Measurements from ENCODE around the gene PTPN9. TPM values are rescaled to one million over a fixed set of nuclear protein-coding genes. Genes with fewer than 3 reads are reported as not detected.
A peak's percentile ranks its signal among the peaks of the same experiment; 100 is the strongest.

Gene PTPN9
- total RNA-seq, 1 experiment from 2014 or later = 42.2 TPM

GRCh38 chr15:75455424-75455981, 123.6 kb downstream of the PTPN9 start:
- H3K23me2 ChIP-seq (ENCODE audit: insufficient read length, low read depth, low read length, poor library complexity, severe bottlenecking) = peaks cover 20% of the 10 kb centered on the region
- no peak overlapping the region for H3K23ac ChIP-seq (ENCODE audit: insufficient read length, low read depth, low read length)
- H3T11ph ChIP-seq (ENCODE audit: low read length) = no peak overlapping the region
- H3K4me2 ChIP-seq (ENCODE audit: insufficient read depth, insufficient read length, low read length) = peak overlapping the region; percentile 79
- no peaks in the 10 kb centered on the region for H4K20me1 ChIP-seq (ENCODE audit: control insufficient read depth, insufficient read depth, insufficient read length)
- H4K91ac ChIP-seq (ENCODE audit: insufficient read length, low read depth, low read length) = no peak overlapping the region
- no peaks in the 10 kb centered on the region; a peak in 1 of 5 replicates for H3K9me3 Mint-ChIP-seq
- H3K27ac ChIP-seq (ENCODE audit: insufficient read length, low read depth, low read length) = no peak overlapping the region
- H4K8ac ChIP-seq (replicated peaks; ENCODE audit: insufficient read length, low read depth, low read length) = no peak overlapping the region
- no peak for TF ChIP-seq CTCF (conservative IDR thresholded peaks at IDR 0.05)
- H3K56ac ChIP-seq (ENCODE audit: insufficient read length, low read depth, low read length) = no peak overlapping the region
- H3K4me1 ChIP-seq (ENCODE audit: insufficient read depth, low read length) = no peaks in the 10 kb centered on the region
- H2BK120ac ChIP-seq (ENCODE audit: low read depth, low read length, poor library complexity, severe bottlenecking) = no peak overlapping the region
- peak overlapping the region; percentile 68 to 87 (median 70); a peak in 6 of 7 replicates for H3K27ac Mint-ChIP-seq
- H3K9ac ChIP-seq (ENCODE audit: extremely low read depth, insufficient read length, low read length) = peak overlapping the region; percentile 72
- no peak overlapping the region for H3K4ac ChIP-seq (ENCODE audit: low read depth, low read length)
- peak; percentile 85 for DNase-seq
- H2BK5ac ChIP-seq (ENCODE audit: insufficient read length, low read length) = no peak overlapping the region
- H3K36me3 Mint-ChIP-seq (ENCODE audit: insufficient read depth in 1 of 3, low read depth in 3 of 3) = no peaks in the 10 kb centered on the region
- H3K18ac ChIP-seq (ENCODE audit: insufficient read length, low read depth, low read length) = peak overlapping the region; percentile 52
- H3K79me2 ChIP-seq (ENCODE audit: insufficient read depth, low read length) = no peaks in the 10 kb centered on the region; the same call in 1 of the 2 replicates
- no peaks in the 10 kb centered on the region for H3K27me3 ChIP-seq (ENCODE audit: insufficient read depth, low read length)
- peaks cover under 1% of the 10 kb centered on the region; the same call in 1 of the 2 replicates for H3K27me3 Mint-ChIP-seq (ENCODE audit: low read depth)
- peak overlapping the region; percentile 58 for H3K14ac ChIP-seq (ENCODE audit: insufficient read depth, low read length)
- no peak overlapping the region for H2BK20ac ChIP-seq (ENCODE audit: low read depth, low read length, poor library complexity, severe bottlenecking)
- peak overlapping the region; percentile 78 to 89 for H3K4me3 Mint-ChIP-seq
- H4K5ac ChIP-seq (ENCODE audit: insufficient read length, low read depth, low read length) = no peak overlapping the region
- no peak overlapping the region for H2AFZ ChIP-seq (ENCODE audit: low read length)
- no peaks in the 10 kb centered on the region for H3K79me1 ChIP-seq (ENCODE audit: insufficient read depth, low read depth, low read length, poor library complexity, severe bottlenecking)
- H2BK12ac ChIP-seq (ENCODE audit: insufficient read length, low read depth, low read length) = no peak overlapping the region
- no peak overlapping the region for H2BK15ac ChIP-seq (ENCODE audit: low read depth, low read length)
- no peaks in the 10 kb centered on the region for H3K9me3 ChIP-seq (ENCODE audit: control insufficient read depth, low read depth, low read length)
- WGBS (ENCODE audit: extremely low coverage, insufficient read length, low lambda C conversion rate) = no CpG with 5 or more reads among the region's 48 CpGs
- peaks cover 14 to 20% of the 10 kb centered on the region in 2 experiments for H3K4me1 Mint-ChIP-seq
- H2AK5ac ChIP-seq (ENCODE audit: insufficient read length, low read length) = no peak overlapping the region

Data from H9 (cell line).